ENCODE data around the gene IFT25. TPM values are rescaled to one million over a fixed set of nuclear protein-coding genes. Genes with fewer than 3 reads are reported as not detected.

Gene IFT25
- total RNA-seq, 1 experiment from 2014 or later = 128 TPM

GRCh38 chr1:53987880-53988279, 42.4 kb upstream of the IFT25 start:
- no peak overlapping the region for H3K4me3 ChIP-seq
- no peak overlapping the region for H2AFZ ChIP-seq
- ChIA-PET CTCF (no interaction called here), POLR2A (ENCODE audit: unreplicated experiment) (no interaction called here)
- no TSS peak for BruUV-seq (replicated peaks)
- H3K9me2 ChIP-seq (ENCODE audit: insufficient read depth) = no peaks in the 10 kb centered on the region
- no peak for DNase-seq
- H3K79me2 ChIP-seq (ENCODE audit: low read depth) = no peaks in the 10 kb centered on the region
- H3K9me3 ChIP-seq (ENCODE audit: insufficient read depth, low read depth) = no peaks in the 10 kb centered on the region
- intact Hi-C loops (cut with micrococcal nuclease; ENCODE audit: unreplicated experiment) = no loop called here
- H3K27ac ChIP-seq = no peak overlapping the region
- no peak for TF ChIP-seq EZH2 (IDR thresholded peaks at IDR 0.05; ENCODE audit: low read depth)
- no peaks in the 10 kb centered on the region for H4K20me1 ChIP-seq (ENCODE audit: insufficient read depth)
- no peaks in the 10 kb centered on the region for H3K27me3 ChIP-seq (ENCODE audit: insufficient read depth, low read depth)
- H3K4me1 ChIP-seq (replicated peaks; ENCODE audit: insufficient read depth) = no peaks in the 10 kb centered on the region
- H3K36me3 ChIP-seq (ENCODE audit: low read depth) = no peaks in the 10 kb centered on the region
- H3K4me2 ChIP-seq = no peak overlapping the region
- no peaks in the 10 kb centered on the region for H3F3A ChIP-seq (ENCODE audit: insufficient read depth, low read depth)

DNA sequence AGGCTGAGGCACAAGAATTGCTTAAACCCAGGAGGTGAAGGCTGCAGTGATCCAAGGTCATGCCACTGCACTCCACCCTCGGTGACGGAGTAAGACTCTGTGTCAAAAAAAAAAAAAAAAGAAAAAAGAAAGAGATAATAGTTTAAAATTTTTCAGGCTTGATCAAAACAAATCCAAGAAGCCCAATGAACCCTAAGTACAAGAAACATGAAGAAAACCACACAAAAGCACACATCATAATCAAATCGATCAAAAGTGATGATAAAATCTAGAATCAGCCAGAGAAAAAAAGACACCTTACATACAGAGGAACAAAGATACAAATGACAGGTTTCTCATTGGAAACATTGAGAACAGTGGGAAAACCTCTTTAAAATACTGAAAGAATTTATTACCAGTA, 41.0 kb upstream of the IFT25 start:
- H3K27me3 ChIP-seq (ENCODE audit: insufficient read depth, low read depth) = no peaks in the 10 kb centered on the region
- H3K4me2 ChIP-seq = no peak overlapping the region
- no peak overlapping the region for H3K4me3 ChIP-seq
- TF ChIP-seq EZH2 (IDR thresholded peaks at IDR 0.05; ENCODE audit: low read depth) = no peak
- TF ChIP-seq, protein P1, sequence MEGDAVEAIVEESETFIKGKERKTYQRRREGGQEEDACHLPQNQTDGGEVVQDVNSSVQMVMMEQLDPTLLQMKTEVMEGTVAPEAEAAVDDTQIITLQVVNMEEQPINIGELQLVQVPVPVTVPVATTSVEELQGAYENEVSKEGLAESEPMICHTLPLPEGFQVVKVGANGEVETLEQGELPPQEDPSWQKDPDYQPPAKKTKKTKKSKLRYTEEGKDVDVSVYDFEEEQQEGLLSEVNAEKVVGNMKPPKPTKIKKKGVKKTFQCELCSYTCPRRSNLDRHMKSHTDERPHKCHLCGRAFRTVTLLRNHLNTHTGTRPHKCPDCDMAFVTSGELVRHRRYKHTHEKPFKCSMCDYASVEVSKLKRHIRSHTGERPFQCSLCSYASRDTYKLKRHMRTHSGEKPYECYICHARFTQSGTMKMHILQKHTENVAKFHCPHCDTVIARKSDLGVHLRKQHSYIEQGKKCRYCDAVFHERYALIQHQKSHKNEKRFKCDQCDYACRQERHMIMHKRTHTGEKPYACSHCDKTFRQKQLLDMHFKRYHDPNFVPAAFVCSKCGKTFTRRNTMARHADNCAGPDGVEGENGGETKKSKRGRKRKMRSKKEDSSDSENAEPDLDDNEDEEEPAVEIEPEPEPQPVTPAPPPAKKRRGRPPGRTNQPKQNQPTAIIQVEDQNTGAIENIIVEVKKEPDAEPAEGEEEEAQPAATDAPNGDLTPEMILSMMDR (conservative IDR thresholded peaks at IDR 0.05) = no peak
- no peak overlapping the region for H3K27ac ChIP-seq
- CTCF ChIA-PET = no interaction called here
- H2AFZ ChIP-seq = no peak overlapping the region
- no TSS peak for BruUV-seq (replicated peaks)
- no peaks in the 10 kb centered on the region for H3K36me3 ChIP-seq (ENCODE audit: low read depth)
- H3K79me2 ChIP-seq (ENCODE audit: low read depth) = no peaks in the 10 kb centered on the region
- no peaks in the 10 kb centered on the region for H4K20me1 ChIP-seq (ENCODE audit: insufficient read depth)
- no peaks in the 10 kb centered on the region for H3K4me1 ChIP-seq (replicated peaks; ENCODE audit: insufficient read depth)
- POLR2A ChIA-PET (ENCODE audit: unreplicated experiment) = no interaction called here
- H3K9me3 ChIP-seq (ENCODE audit: insufficient read depth, low read depth) = no peaks in the 10 kb centered on the region
- intact Hi-C loops (cut with micrococcal nuclease; ENCODE audit: unreplicated experiment) = no loop called here
- DNase-seq = no peak
- no peaks in the 10 kb centered on the region for H3K9me2 ChIP-seq (ENCODE audit: insufficient read depth)
- no peaks in the 10 kb centered on the region for H3F3A ChIP-seq (ENCODE audit: insufficient read depth, low read depth)

- Histone ChIP-seq H4K20me1 (ENCODE audit: insufficient read depth) (no peaks in the 10 kb centered on the region), H3K79me2 (ENCODE audit: low read depth) (no peaks in the 10 kb centered on the region), H3K9me3 (ENCODE audit: insufficient read depth, low read depth) (no peaks in the 10 kb centered on the region), H3K27ac (no peak overlapping the region), H3K27me3 (ENCODE audit: insufficient read depth, low read depth) (no peaks in the 10 kb centered on the region), H3K4me1 (replicated peaks; ENCODE audit: insufficient read depth) (no peaks in the 10 kb centered on the region), H3K36me3 (ENCODE audit: low read depth) (no peaks in the 10 kb centered on the region), H3K4me3 (no peak overlapping the region), H2AFZ (no peak overlapping the region), H3K4me2 (no peak overlapping the region), H3K9me2 (ENCODE audit: insufficient read depth) (no peaks in the 10 kb centered on the region), H3F3A (ENCODE audit: insufficient read depth, low read depth) (no peaks in the 10 kb centered on the region)
- no peak for DNase-seq
- POLR2A ChIA-PET (ENCODE audit: unreplicated experiment) = no interaction called here
- BruUV-seq (replicated peaks) = no TSS peak
- CTCF ChIA-PET = no interaction called here
- TF ChIP-seq, protein P1 (conservative IDR thresholded peaks at IDR 0.05) = no peak
- TF ChIP-seq EZH2 (IDR thresholded peaks at IDR 0.05; ENCODE audit: low read depth) = no peak
- intact Hi-C loops (cut with micrococcal nuclease; ENCODE audit: unreplicated experiment) = no loop called here
These were observed 39.2 kb upstream of the IFT25 start for GRCh38 chr1:53984726-53985125.

- no peak for DNase-seq
- Histone ChIP-seq H3F3A (ENCODE audit: insufficient read depth, low read depth) (no peaks in the 10 kb centered on the region), H3K4me2 (no peak overlapping the region), H2AFZ (no peak overlapping the region), H3K79me2 (ENCODE audit: low read depth) (no peaks in the 10 kb centered on the region), H3K4me1 (replicated peaks; ENCODE audit: insufficient read depth) (no peaks in the 10 kb centered on the region), H3K4me3 (no peak overlapping the region), H3K27ac (no peak overlapping the region), H3K27me3 (ENCODE audit: insufficient read depth, low read depth) (no peaks in the 10 kb centered on the region), H3K36me3 (ENCODE audit: low read depth) (no peaks in the 10 kb centered on the region), H4K20me1 (ENCODE audit: insufficient read depth) (no peaks in the 10 kb centered on the region), H3K9me2 (ENCODE audit: insufficient read depth) (no peaks in the 10 kb centered on the region), H3K9me3 (ENCODE audit: insufficient read depth, low read depth) (no peaks in the 10 kb centered on the region)
- ChIA-PET POLR2A (ENCODE audit: unreplicated experiment) (no interaction called here), CTCF (no interaction called here)
- no TSS peak for BruUV-seq (replicated peaks)
- intact Hi-C loops (cut with micrococcal nuclease; ENCODE audit: unreplicated experiment) = no loop called here
- TF ChIP-seq, protein P1 (conservative IDR thresholded peaks at IDR 0.05) = no peak
- no peak for TF ChIP-seq EZH2 (IDR thresholded peaks at IDR 0.05; ENCODE audit: low read depth)
These were observed 37.2 kb upstream of the IFT25 start for GRCh38 chr1:53982763-53983104.
